Loucy (cell line): Measurements from ENCODE around the gene PANK1.

Source experiments
- H2AFZ ChIP-seq: fragments of 200-600 bp; sonication (generic); 2 replicates; pipeline ENCODE4 v1.6.0; 2016; ENCODE audit warnings: antibody characterized with exemption, mild to moderate bottlenecking, low read length, moderate library complexity
- H3F3A ChIP-seq: fragments of 200-600 bp; 2 replicates; pipeline ENCODE4 v1.6.0; 2016; ENCODE audit warnings: antibody characterized with exemption, low read depth, mild to moderate bottlenecking
- H3K27me3 ChIP-seq: fragments of 200-600 bp; sonication (generic); 2 replicates; pipeline ENCODE4 v1.6.1; 2014; ENCODE audit warnings: low read length, mild to moderate bottlenecking; ENCODE audit not compliant: insufficient read depth, poor library complexity, severe bottlenecking
- H3K36me3 ChIP-seq: fragments of 200-600 bp; sonication (generic); 2 replicates; pipeline ENCODE4 v1.6.1; 2016; ENCODE audit warnings: low read length; ENCODE audit not compliant: insufficient read depth
- H3K4me1 ChIP-seq: fragments of 200-600 bp; sonication (generic); 2 replicates; pipeline ENCODE4 v1.5.1; 2014; ENCODE audit warnings: low read length, mild to moderate bottlenecking; ENCODE audit not compliant: insufficient read depth, poor library complexity, severe bottlenecking
- H3K4me2 ChIP-seq: fragments of 200-600 bp; sonication (generic); 2 replicates; pipeline ENCODE4 v1.6.0; 2014; ENCODE audit warnings: antibody characterized with exemption, low read length, low read depth, mild to moderate bottlenecking; ENCODE audit not compliant: poor library complexity, severe bottlenecking
- H3K4me3 ChIP-seq: fragments of 200-600 bp; sonication (generic); 2 replicates; pipeline ENCODE4 v1.5.1; 2014; ENCODE audit warnings: low read length, mild to moderate bottlenecking, mixed read lengths; ENCODE audit not compliant: poor library complexity, severe bottlenecking
- H3K79me2 ChIP-seq: fragments of 200-600 bp; sonication (generic); 2 replicates; pipeline ENCODE4 v1.6.1; 2014; ENCODE audit warnings: low read length; ENCODE audit not compliant: insufficient read depth
- H3K9ac ChIP-seq: fragments of 200-600 bp; sonication (generic); 2 replicates; pipeline ENCODE4 v1.6.0; 2014; ENCODE audit warnings: mild to moderate bottlenecking, low read depth, low read length, moderate library complexity; ENCODE audit not compliant: poor library complexity, severe bottlenecking
- H3K9me2 ChIP-seq: fragments of 200-600 bp; sonication (generic); replicated peaks from 2 replicates; pipeline ENCODE4 v1.6.1; 2016; ENCODE audit warnings: low read depth, low read length, mixed read lengths
- H3K9me3 ChIP-seq: fragments of 200-600 bp; sonication (generic); 2 replicates; pipeline ENCODE4 v1.6.1; 2014; ENCODE audit warnings: mild to moderate bottlenecking, antibody characterized with exemption, low read length, low read depth; ENCODE audit not compliant: insufficient read depth
- H4K20me1 ChIP-seq: fragments of 200-600 bp; sonication (generic); 2 replicates; pipeline ENCODE4 v1.6.0; 2014; ENCODE audit warnings: antibody characterized with exemption, low read length, mild to moderate bottlenecking; ENCODE audit not compliant: insufficient read depth, poor library complexity, severe bottlenecking
- EZH2phosphoT487 ChIP-seq: fragments of 200-600 bp; IDR thresholded peaks from 2 replicates; pipeline ENCODE4 v1.6.1; 2018; ENCODE audit warnings: antibody characterized with exemption, mild to moderate bottlenecking, moderate library complexity, borderline replicate concordance
- TF ChIP-seq, protein P1 (sequence below): fragments of 200-600 bp; sonication (generic); conservative IDR thresholded peaks from 2 replicates; pipeline ENCODE4 v1.5.1; 2014; ENCODE audit warnings: mild to moderate bottlenecking, antibody characterized with exemption, low read length

Gene PANK1

DNA sequence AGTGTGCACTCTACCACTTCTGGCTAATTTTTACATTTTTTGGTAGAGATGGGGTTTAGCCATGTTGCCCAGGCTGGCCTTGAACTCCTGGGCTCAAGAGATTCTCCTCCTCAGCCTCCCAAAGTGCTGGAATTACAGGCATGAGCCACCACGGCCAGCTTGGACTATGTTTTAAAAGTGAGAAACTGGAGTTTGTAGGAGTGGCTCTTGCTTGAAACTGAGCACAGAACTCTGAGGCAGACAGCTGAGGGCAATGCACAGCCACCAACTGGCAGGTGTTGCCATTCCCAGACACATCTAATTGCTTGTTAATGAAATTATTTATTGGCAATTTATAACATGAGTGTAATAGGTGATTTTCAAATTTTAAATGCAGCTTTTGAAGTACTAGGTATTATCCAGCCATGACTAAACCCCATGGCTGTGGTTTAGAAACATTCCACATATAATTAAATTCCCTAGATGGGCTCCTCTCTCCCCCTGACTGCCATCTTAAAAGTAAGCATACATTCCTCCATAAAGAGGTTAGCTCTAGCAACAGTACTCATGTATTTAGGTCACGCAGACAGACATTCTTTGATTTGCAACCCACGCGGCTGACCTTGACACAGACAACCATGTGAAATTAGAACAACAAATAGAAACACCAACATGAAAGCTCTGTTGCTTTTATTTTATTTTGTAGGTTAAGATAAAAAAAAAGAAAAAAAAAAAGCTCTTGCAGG is 19.8 kb downstream of the PANK1 start:
- Histone ChIP-seq H3K4me3 (no peak overlapping the region), H3K79me2 (peaks cover 31% of the 10 kb centered on the region; the same call in 1 of the 2 replicates), H3K27me3 (no peaks in the 10 kb centered on the region), H4K20me1 (no peaks in the 10 kb centered on the region), H3K4me1 (peaks cover 8% of the 10 kb centered on the region), H3F3A (no peaks in the 10 kb centered on the region), H3K4me2 (no peak overlapping the region), H3K9me3 (no peaks in the 10 kb centered on the region), H3K9me2 (no peaks in the 10 kb centered on the region), H3K9ac (no peak overlapping the region), H3K36me3 (no peaks in the 10 kb centered on the region), H2AFZ (no peak overlapping the region)
- TF ChIP-seq, protein P1, sequence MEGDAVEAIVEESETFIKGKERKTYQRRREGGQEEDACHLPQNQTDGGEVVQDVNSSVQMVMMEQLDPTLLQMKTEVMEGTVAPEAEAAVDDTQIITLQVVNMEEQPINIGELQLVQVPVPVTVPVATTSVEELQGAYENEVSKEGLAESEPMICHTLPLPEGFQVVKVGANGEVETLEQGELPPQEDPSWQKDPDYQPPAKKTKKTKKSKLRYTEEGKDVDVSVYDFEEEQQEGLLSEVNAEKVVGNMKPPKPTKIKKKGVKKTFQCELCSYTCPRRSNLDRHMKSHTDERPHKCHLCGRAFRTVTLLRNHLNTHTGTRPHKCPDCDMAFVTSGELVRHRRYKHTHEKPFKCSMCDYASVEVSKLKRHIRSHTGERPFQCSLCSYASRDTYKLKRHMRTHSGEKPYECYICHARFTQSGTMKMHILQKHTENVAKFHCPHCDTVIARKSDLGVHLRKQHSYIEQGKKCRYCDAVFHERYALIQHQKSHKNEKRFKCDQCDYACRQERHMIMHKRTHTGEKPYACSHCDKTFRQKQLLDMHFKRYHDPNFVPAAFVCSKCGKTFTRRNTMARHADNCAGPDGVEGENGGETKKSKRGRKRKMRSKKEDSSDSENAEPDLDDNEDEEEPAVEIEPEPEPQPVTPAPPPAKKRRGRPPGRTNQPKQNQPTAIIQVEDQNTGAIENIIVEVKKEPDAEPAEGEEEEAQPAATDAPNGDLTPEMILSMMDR = no peak
- TF ChIP-seq EZH2phosphoT487 = no peak

DNA sequence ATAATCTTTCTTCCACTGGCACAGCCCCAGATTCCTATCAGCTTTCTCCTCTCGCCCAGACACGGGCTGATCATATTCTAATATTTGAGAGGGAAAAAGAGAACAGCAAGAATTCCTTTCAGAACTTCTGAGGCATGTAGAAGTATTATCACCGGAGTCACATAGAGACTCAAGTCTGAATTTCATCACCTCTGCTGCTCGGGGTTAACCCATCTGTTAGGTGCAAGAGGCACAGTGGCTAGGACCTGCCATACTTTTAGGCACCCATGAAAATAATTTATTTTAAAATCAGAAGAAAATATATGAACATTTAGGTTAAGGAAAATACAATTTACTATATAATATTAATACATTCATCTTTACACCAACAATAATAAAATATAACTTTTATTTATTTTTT is 21.0 kb downstream of the PANK1 start:
- no peaks in the 10 kb centered on the region for H4K20me1 ChIP-seq
- no peaks in the 10 kb centered on the region for H3K27me3 ChIP-seq
- H3K79me2 ChIP-seq = peaks cover 23% of the 10 kb centered on the region; the same call in 1 of the 2 replicates
- H3K4me1 ChIP-seq = peaks cover 8% of the 10 kb centered on the region
- no peak overlapping the region for H3K4me3 ChIP-seq
- no peak for TF ChIP-seq EZH2phosphoT487
- TF ChIP-seq, protein P1 = no peak
- no peak overlapping the region for H2AFZ ChIP-seq
- no peaks in the 10 kb centered on the region for H3F3A ChIP-seq
- H3K9me2 ChIP-seq = no peaks in the 10 kb centered on the region
- no peak overlapping the region for H3K9ac ChIP-seq
- no peaks in the 10 kb centered on the region for H3K9me3 ChIP-seq
- H3K4me2 ChIP-seq = no peak overlapping the region
- H3K36me3 ChIP-seq = no peaks in the 10 kb centered on the region

- Histone ChIP-seq H3K4me2 (no peak overlapping the region), H3F3A (no peaks in the 10 kb centered on the region), H2AFZ (no peak overlapping the region), H3K4me1 (peaks cover 5% of the 10 kb centered on the region), H3K27me3 (no peaks in the 10 kb centered on the region), H3K36me3 (no peaks in the 10 kb centered on the region), H3K9ac (no peak overlapping the region), H3K79me2 (peaks cover 9% of the 10 kb centered on the region), H4K20me1 (no peaks in the 10 kb centered on the region), H3K9me2 (no peaks in the 10 kb centered on the region), H3K9me3 (no peaks in the 10 kb centered on the region), H3K4me3 (no peak overlapping the region)
- no peak for TF ChIP-seq EZH2phosphoT487
- TF ChIP-seq, protein P1 = no peak
Observed at GRCh38 chr10:89622151-89622550, 22.9 kb downstream of the PANK1 start.
